ENCODE data around the gene RAD1. TPM values are rescaled to one million over a fixed set of nuclear protein-coding genes. Genes with fewer than 3 reads are reported as not detected.

Gene RAD1
- total RNA-seq, 4 donors from 2014 or later, result 7.8 to 21.2 (median 18.1) TPM

DNA sequence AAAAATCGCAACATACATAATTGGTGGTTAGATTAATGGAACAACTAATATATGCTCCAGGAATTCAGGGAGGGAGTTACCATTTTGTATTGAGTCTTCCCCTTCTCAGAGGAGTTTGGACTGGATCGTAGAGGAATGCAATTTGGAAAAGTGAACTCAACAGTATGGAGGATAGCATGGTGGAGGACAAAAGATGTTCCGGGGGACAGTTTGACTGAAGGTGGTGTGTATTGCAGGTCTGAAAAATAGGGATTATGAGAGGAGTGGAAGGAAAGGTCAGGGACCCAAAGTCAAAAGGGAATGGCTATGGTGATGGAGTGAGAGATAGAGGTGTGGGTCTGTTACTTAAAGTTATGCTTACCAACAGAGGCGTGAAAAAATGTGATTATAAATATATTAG is 15.6 kb upstream of the RAD1 start:
- peak overlapping the region; percentile 83 to 98 (median 84) for H3K4me3 ChIP-seq
- in situ Hi-C loops (cut with MboI; ENCODE audit: low sequenced_read_pairs in 4 of 4) (loop anchor here in 1 of 4 donors (25.0 kb wide), 1 partner anchor 1494 kb away; the partner anchor contains the start of gene TARS1), intact Hi-C loops (cut with DNase I; ENCODE audit: low total_unique reads) (no loop called here)
- no peak for TF ChIP-seq POLR2A (IDR thresholded peaks at IDR 0.05)
- TF ChIP-seq, protein P1, sequence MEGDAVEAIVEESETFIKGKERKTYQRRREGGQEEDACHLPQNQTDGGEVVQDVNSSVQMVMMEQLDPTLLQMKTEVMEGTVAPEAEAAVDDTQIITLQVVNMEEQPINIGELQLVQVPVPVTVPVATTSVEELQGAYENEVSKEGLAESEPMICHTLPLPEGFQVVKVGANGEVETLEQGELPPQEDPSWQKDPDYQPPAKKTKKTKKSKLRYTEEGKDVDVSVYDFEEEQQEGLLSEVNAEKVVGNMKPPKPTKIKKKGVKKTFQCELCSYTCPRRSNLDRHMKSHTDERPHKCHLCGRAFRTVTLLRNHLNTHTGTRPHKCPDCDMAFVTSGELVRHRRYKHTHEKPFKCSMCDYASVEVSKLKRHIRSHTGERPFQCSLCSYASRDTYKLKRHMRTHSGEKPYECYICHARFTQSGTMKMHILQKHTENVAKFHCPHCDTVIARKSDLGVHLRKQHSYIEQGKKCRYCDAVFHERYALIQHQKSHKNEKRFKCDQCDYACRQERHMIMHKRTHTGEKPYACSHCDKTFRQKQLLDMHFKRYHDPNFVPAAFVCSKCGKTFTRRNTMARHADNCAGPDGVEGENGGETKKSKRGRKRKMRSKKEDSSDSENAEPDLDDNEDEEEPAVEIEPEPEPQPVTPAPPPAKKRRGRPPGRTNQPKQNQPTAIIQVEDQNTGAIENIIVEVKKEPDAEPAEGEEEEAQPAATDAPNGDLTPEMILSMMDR (IDR thresholded peaks at IDR 0.05 in 4 of 5, conservative IDR thresholded peaks at IDR 0.05 in 1 of 5), result no peak
- peaks cover 11 to 19% of the 10 kb centered on the region in 2 donors for H3K4me1 ChIP-seq
- no peaks in the 10 kb centered on the region for H3K27me3 ChIP-seq
- no peak for ATAC-seq
- H3K27ac ChIP-seq, result peak overlapping the region; percentile 94 to 100 (median 96)
- H3K9me3 ChIP-seq, result no peaks in the 10 kb centered on the region
- H3K36me3 ChIP-seq, result peaks cover 0 to 17% of the 10 kb centered on the region in 2 donors
- DNase-seq, result no peak

GRCh38 chr5:34930462-34930844 is 15.1 kb upstream of the RAD1 start:
- peaks cover 0 to 17% of the 10 kb centered on the region in 2 donors for H3K36me3 ChIP-seq
- intact Hi-C loops (cut with DNase I; ENCODE audit: low total_unique reads) (no loop called here), in situ Hi-C loops (cut with MboI; ENCODE audit: low sequenced_read_pairs in 4 of 4) (loop anchor here in 1 of 4 donors (25.0 kb wide), 1 partner anchor 1493 kb away; the partner anchor contains the start of gene TARS1)
- H3K4me3 ChIP-seq, result peak overlapping the region; percentile 83 to 98 (median 84)
- peak overlapping the region; percentile 94 to 100 (median 96) for H3K27ac ChIP-seq
- DNase-seq (no peak), ATAC-seq (no peak)
- TF ChIP-seq, protein P1 (IDR thresholded peaks at IDR 0.05 in 4 of 5, conservative IDR thresholded peaks at IDR 0.05 in 1 of 5), result no peak
- TF ChIP-seq POLR2A (IDR thresholded peaks at IDR 0.05), result no peak
- no peaks in the 10 kb centered on the region for H3K9me3 ChIP-seq
- H3K27me3 ChIP-seq, result no peaks in the 10 kb centered on the region
- peaks cover 11 to 19% of the 10 kb centered on the region in 2 donors for H3K4me1 ChIP-seq

- DNase-seq, result peak; percentile 89 to 95
- Histone ChIP-seq H3K27ac (peak overlapping the region; percentile 94 to 100 (median 96)), H3K4me3 (peak overlapping the region; percentile 83 to 98 (median 84)), H3K9me3 (no peaks in the 10 kb centered on the region), H3K4me1 (peaks cover 11 to 19% of the 10 kb centered on the region in 2 donors), H3K27me3 (no peaks in the 10 kb centered on the region), H3K36me3 (peaks cover 0 to 17% of the 10 kb centered on the region in 2 donors)
- TF ChIP-seq, protein P1 (IDR thresholded peaks at IDR 0.05 in 4 of 5, conservative IDR thresholded peaks at IDR 0.05 in 1 of 5), result no peak
- TF ChIP-seq POLR2A (IDR thresholded peaks at IDR 0.05), result peak; percentile 66 to 82
- ATAC-seq, result peak; percentile 87 to 92
- intact Hi-C loops (cut with DNase I; ENCODE audit: low total_unique reads) (loop anchor here (1.0 to 10.0 kb wide), 3 partner anchors 15 to 1488 kb away; partner anchors contain the start of genes BRIX1, RAD1, RAI14 and TARS1), in situ Hi-C loops (cut with MboI; ENCODE audit: low sequenced_read_pairs in 4 of 4) (loop anchor here in 2 of 4 donors (10.0 to 25.0 kb wide), 3 partner anchors 1225 to 1493 kb away; partner anchors contain the start of genes TARS1 (in 2 of the 2), LMBRD2 (in 1 of the 2) and SKP2 (in 1 of the 2))
Observed at GRCh38 chr5:34929720-34930461, 14.6 kb upstream of the RAD1 start.

DNA sequence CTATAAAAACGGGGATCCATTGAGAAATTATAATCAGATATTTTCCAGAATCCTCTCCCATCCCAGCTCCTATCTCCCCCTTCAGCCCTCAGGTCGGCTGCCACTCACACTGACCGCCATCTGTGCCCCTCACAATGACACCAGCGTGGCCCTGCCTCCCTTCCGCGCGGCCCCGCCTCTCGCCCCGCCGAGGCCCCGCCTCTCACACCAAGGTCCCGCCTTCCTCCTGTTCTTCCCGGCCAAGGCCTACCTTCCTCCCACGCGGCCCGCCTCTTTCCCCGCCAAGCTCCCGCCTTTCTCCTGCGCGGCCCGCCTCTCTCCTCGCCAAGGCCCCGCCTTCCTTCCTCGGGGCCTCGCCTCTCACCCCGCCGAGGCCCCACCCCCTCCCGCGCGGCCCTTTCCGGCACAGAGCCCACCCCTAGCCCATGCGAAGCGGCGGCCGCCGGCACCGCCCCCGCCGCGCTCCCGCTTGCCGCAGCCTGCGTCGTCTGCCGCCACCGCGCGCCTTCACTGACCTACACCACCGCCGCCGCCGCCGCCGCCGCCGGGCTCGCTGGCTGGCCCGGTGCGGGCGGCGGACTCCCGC is 13.9 kb upstream of the RAD1 start, which contains the start of gene DNAJC21:
TSS of gene DNAJC21 (plus strand) at position 426 of the 586 bp plus-strand sequence. CDS start 261 bp downstream, outside the sequence.
- ATAC-seq (peak; percentile 89 to 90), DNase-seq (peak; percentile 96 to 98)
- peaks cover 11 to 19% of the 10 kb centered on the region in 2 donors for H3K4me1 ChIP-seq
- H3K4me3 ChIP-seq, result peak within 1 kb of the TSS; percentile 83 to 98 (median 84)
- no peaks in the 10 kb centered on the region for H3K9me3 ChIP-seq
- no peaks in the 10 kb centered on the region for H3K27me3 ChIP-seq
- intact Hi-C loops (cut with DNase I; ENCODE audit: low total_unique reads), result loop anchor here (1.0 to 10.0 kb wide), 3 partner anchors 14 to 1487 kb away; partner anchors contain the start of genes BRIX1, RAD1, RAI14 and TARS1
- TF ChIP-seq POLR2A (IDR thresholded peaks at IDR 0.05), result no peak
- TF ChIP-seq, protein P1 (IDR thresholded peaks at IDR 0.05 in 4 of 5, conservative IDR thresholded peaks at IDR 0.05 in 1 of 5), result no peak
- in situ Hi-C loops (cut with MboI; ENCODE audit: low sequenced_read_pairs in 4 of 4), result loop anchor here in 2 of 4 donors (10.0 to 25.0 kb wide), 3 partner anchors 1226 to 1492 kb away; partner anchors contain the start of genes TARS1 (in 2 of the 2), LMBRD2 (in 1 of the 2) and SKP2 (in 1 of the 2)
- peak within 1 kb of the TSS; percentile 94 to 100 (median 96) for H3K27ac ChIP-seq
- H3K36me3 ChIP-seq, result peaks cover 0 to 22% of the 10 kb centered on the region in 2 donors

All from gastrocnemius medialis (tissue), 4 donors.